ENCODE measurements around the gene PPP1R3E. TPM values are rescaled to one million over a fixed set of nuclear protein-coding genes. Genes with fewer than 3 reads are reported as not detected.
A peak's percentile ranks its signal among the peaks of the same experiment; 100 is the strongest.

The PPP1R3E gene
- total and polyA plus RNA-seq, 2 of the 13 experiments (the other 11 are each of a cell fraction or from before 2014, with no cell fraction given) = 16.5 to 26.5 TPM

DNA sequence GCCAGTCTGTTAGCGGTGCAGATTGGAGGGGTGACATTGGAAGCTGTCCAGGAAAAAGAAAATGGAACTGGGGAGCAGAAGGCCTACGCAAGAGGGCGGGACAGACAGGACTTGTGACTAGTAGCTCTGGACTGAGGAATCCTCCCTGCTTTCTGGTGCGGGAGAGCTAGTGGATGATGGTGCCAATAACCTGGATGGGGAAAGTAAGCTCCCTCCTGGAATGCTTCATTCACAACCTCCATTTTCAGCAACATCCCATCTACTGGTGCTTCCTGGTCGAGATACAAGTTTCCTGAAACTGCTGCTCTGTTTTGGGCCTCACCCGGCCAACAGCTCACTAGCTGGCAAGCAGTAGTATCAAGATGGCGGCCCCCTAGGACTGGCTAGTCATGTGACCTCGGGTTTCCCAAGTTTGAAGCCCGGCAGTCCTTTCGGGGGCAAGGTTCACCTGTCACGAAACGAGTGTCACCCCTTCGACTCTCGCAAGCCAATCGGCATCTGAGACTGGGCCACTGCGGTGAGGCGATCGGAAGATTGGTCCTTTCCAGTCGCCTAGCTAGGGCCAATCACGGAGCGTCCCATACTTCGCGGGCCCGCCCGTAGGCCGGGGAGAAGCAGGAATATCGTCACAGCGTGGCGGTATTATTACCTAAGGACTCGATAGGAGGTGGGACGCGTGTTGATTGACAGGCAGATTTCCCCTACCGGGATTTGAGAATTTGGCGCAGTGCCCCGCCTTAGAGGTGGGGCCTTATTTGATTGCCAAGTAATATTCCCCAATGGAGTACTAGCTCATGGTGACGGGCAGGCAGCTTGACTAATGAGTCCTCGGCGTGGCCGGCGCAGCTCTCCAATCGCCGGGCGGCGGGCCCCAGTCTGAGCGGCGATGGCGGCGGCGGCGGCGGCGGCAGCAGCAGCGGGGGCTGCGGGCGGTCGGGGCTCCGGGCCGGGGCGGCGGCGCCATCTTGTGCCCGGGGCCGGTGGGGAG, 18.2 kb upstream of the PPP1R3E start, which contains the start of gene PABPN1 (continued):
- TF ChIP-seq, protein P1, sequence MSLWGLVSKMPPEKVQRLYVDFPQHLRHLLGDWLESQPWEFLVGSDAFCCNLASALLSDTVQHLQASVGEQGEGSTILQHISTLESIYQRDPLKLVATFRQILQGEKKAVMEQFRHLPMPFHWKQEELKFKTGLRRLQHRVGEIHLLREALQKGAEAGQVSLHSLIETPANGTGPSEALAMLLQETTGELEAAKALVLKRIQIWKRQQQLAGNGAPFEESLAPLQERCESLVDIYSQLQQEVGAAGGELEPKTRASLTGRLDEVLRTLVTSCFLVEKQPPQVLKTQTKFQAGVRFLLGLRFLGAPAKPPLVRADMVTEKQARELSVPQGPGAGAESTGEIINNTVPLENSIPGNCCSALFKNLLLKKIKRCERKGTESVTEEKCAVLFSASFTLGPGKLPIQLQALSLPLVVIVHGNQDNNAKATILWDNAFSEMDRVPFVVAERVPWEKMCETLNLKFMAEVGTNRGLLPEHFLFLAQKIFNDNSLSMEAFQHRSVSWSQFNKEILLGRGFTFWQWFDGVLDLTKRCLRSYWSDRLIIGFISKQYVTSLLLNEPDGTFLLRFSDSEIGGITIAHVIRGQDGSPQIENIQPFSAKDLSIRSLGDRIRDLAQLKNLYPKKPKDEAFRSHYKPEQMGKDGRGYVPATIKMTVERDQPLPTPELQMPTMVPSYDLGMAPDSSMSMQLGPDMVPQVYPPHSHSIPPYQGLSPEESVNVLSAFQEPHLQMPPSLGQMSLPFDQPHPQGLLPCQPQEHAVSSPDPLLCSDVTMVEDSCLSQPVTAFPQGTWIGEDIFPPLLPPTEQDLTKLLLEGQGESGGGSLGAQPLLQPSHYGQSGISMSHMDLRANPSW (CRISPR knock-in tag; IDR thresholded peaks at IDR 0.05; ENCODE audit: borderline replicate concordance) = peak; percentile 100
- TF ChIP-seq, protein P2, sequence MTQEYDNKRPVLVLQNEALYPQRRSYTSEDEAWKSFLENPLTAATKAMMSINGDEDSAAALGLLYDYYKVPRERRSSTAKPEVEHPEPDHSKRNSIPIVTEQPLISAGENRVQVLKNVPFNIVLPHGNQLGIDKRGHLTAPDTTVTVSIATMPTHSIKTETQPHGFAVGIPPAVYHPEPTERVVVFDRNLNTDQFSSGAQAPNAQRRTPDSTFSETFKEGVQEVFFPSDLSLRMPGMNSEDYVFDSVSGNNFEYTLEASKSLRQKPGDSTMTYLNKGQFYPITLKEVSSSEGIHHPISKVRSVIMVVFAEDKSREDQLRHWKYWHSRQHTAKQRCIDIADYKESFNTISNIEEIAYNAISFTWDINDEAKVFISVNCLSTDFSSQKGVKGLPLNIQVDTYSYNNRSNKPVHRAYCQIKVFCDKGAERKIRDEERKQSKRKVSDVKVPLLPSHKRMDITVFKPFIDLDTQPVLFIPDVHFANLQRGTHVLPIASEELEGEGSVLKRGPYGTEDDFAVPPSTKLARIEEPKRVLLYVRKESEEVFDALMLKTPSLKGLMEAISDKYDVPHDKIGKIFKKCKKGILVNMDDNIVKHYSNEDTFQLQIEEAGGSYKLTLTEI (CRISPR knock-in tag; conservative IDR thresholded peaks at IDR 0.05) = no peak
- TF ChIP-seq SIX1 (CRISPR knock-in tag; IDR thresholded peaks at IDR 0.05; ENCODE audit: borderline replicate concordance) = peak; percentile 70; the same call in 1 of the 2 replicates
- TF ChIP-seq, protein P3, sequence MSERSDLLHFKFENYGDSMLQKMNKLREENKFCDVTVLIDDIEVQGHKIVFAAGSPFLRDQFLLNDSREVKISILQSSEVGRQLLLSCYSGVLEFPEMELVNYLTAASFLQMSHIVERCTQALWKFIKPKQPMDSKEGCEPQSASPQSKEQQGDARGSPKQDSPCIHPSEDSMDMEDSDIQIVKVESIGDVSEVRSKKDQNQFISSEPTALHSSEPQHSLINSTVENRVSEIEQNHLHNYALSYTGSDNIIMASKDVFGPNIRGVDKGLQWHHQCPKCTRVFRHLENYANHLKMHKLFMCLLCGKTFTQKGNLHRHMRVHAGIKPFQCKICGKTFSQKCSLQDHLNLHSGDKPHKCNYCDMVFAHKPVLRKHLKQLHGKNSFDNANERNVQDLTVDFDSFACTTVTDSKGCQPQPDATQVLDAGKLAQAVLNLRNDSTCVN (CRISPR knock-in tag; IDR thresholded peaks at IDR 0.05; ENCODE audit: borderline replicate concordance) = peak; percentile 85; the same call in 1 of the 2 replicates
- no peak for TF ChIP-seq ZNF282 (IDR thresholded peaks at IDR 0.05; ENCODE audit: partially characterized antibody)
- TF ChIP-seq, protein P4, sequence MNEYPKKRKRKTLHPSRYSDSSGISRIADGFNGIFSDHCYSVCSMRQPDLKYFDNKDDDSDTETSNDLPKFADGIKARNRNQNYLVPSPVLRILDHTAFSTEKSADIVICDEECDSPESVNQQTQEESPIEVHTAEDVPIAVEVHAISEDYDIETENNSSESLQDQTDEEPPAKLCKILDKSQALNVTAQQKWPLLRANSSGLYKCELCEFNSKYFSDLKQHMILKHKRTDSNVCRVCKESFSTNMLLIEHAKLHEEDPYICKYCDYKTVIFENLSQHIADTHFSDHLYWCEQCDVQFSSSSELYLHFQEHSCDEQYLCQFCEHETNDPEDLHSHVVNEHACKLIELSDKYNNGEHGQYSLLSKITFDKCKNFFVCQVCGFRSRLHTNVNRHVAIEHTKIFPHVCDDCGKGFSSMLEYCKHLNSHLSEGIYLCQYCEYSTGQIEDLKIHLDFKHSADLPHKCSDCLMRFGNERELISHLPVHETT (CRISPR knock-in tag; conservative IDR thresholded peaks at IDR 0.05) = peak; percentile 96
- TF ChIP-seq SIX4 (CRISPR knock-in tag; IDR thresholded peaks at IDR 0.05) = peak; percentile 53
- TF ChIP-seq ZNF251 (CRISPR knock-in tag; IDR thresholded peaks at IDR 0.05) = peak; percentile 82; the same call in 1 of the 2 replicates
- TF ChIP-seq, protein P5, sequence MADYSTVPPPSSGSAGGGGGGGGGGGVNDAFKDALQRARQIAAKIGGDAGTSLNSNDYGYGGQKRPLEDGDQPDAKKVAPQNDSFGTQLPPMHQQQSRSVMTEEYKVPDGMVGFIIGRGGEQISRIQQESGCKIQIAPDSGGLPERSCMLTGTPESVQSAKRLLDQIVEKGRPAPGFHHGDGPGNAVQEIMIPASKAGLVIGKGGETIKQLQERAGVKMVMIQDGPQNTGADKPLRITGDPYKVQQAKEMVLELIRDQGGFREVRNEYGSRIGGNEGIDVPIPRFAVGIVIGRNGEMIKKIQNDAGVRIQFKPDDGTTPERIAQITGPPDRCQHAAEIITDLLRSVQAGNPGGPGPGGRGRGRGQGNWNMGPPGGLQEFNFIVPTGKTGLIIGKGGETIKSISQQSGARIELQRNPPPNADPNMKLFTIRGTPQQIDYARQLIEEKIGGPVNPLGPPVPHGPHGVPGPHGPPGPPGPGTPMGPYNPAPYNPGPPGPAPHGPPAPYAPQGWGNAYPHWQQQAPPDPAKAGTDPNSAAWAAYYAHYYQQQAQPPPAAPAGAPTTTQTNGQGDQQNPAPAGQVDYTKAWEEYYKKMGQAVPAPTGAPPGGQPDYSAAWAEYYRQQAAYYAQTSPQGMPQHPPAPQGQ (CRISPR knock-in tag; IDR thresholded peaks at IDR 0.05; ENCODE audit: borderline replicate concordance) = peak; percentile 94; the same call in 1 of the 2 replicates
- peak; percentile 99 for TF ChIP-seq KDM2A (CRISPR knock-in tag; IDR thresholded peaks at IDR 0.05; ENCODE audit: borderline replicate concordance, low read depth)
- peak; percentile 82 for TF ChIP-seq NCOA2 (CRISPR knock-in tag; IDR thresholded peaks at IDR 0.05)
- peak; percentile 92 for TF ChIP-seq SP2 (CRISPR knock-in tag; IDR thresholded peaks at IDR 0.05)
- TF ChIP-seq NR2C2 (CRISPR knock-in tag; IDR thresholded peaks at IDR 0.05; ENCODE audit: borderline replicate concordance) = peak; percentile 96
- TF ChIP-seq ZSCAN29 (CRISPR knock-in tag; conservative IDR thresholded peaks at IDR 0.05) = peak; percentile 86; the same call in 1 of the 2 replicates
- TF ChIP-seq RBAK (CRISPR knock-in tag; IDR thresholded peaks at IDR 0.05) = no peak; the same call in 1 of the 2 replicates
- peak; percentile 99 for TF ChIP-seq MEIS2 (CRISPR knock-in tag; IDR thresholded peaks at IDR 0.05)
- TF ChIP-seq ZNF232 (CRISPR knock-in tag; IDR thresholded peaks at IDR 0.05; ENCODE audit: borderline replicate concordance) = peak; percentile 96; the same call in 1 of the 2 replicates
- TF ChIP-seq DNMT3B (CRISPR knock-in tag; conservative IDR thresholded peaks at IDR 0.05) = no peak; the same call in 1 of the 2 replicates
- no peak for TF ChIP-seq NFE2 (CRISPR knock-in tag; IDR thresholded peaks at IDR 0.05)
